ENCODE measurements around the gene ACTR3. TPM values are rescaled to one million over a fixed set of nuclear protein-coding genes. Genes with fewer than 3 reads are reported as not detected.

Gene ACTR3
- total and polyA plus RNA-seq, 10 of the 15 experiments (the other 5 are each of a cell fraction or from before 2014, with no cell fraction given), result 79.1 to 616 (median 471) TPM

DNA sequence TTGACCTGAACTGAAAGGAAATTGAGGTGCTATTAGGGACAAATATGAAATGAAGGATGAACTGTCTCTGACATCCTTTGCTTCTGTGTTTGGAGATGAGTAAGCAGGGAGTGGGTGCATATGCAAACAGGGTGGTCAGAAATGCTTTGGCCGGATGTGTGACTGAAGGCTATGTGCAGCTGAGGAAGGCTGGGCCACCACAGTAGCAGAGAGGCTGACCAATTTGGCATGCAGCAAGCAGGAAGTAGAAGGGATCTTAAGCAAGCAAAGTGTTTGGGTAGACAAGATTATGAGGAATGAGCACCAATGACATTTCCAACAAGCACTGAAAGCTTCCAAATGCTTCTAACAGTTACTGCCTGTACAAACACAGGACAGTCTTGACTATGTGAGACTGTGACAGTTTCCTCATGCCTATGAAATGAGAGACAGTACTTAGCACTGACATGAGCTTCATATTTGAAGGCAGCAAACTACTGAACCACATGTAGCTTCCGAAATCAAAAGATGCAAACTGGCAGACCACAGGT, 3.3 kb upstream of the ACTR3 start (continued):
- TF ChIP-seq HSF1 (IDR thresholded peaks at IDR 0.05; ENCODE audit: low read depth, low read length) (no peak), SMARCA5 (IDR thresholded peaks at IDR 0.05) (peak; percentile 66), SMC3 (IDR thresholded peaks at IDR 0.05; ENCODE audit: borderline replicate concordance, low read length) (no peak)
- TF ChIP-seq, protein P1, sequence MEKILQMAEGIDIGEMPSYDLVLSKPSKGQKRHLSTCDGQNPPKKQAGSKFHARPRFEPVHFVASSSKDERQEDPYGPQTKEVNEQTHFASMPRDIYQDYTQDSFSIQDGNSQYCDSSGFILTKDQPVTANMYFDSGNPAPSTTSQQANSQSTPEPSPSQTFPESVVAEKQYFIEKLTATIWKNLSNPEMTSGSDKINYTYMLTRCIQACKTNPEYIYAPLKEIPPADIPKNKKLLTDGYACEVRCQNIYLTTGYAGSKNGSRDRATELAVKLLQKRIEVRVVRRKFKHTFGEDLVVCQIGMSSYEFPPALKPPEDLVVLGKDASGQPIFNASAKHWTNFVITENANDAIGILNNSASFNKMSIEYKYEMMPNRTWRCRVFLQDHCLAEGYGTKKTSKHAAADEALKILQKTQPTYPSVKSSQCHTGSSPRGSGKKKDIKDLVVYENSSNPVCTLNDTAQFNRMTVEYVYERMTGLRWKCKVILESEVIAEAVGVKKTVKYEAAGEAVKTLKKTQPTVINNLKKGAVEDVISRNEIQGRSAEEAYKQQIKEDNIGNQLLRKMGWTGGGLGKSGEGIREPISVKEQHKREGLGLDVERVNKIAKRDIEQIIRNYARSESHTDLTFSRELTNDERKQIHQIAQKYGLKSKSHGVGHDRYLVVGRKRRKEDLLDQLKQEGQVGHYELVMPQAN (conservative IDR thresholded peaks at IDR 0.05), result peak; percentile 49; the same call in 1 of the 2 replicates

DNA sequence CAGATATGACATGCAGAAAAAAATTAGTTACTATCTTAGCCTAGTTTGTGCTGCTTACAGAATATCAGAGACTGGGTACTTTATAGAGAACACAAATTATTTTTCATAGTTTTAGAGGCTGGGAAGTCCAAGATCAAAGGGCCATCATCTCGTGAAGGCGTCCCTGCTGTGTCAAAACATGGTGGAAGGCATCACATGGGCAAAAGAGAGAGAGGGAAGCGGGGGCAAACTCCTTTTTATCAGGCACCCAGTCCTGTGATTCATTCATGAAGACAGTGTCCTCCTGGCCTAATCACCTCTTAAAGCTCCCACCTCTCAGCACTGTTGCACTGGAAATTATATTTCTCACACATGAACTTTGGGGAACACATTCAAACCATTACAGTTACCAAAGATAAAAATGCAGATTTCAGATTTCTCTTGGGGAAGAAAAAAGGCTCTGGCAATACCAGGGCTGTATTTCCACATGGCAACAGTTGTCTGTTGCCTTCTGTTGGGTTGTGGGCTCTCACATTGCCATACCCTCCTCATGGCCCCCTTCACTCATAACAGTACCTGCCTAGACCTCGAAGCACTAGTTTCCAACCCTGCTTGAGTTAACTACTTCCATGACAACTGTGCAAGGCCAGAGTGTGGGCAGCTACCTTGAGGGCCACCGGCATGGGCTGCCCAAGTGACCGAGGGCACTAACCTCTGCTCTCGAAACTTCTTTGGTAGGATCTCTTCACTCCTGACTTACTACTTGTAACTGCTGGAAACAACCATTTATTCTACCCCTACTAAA, 2.7 kb upstream of the ACTR3 start:
- BruUV-seq (replicated peaks), result no TSS peak
- RAD21 ChIA-PET (ENCODE audit: unreplicated experiment), result interaction anchor here (0.9 to 3.1 kb wide), 11 partner anchors 10 to 194 kb away, joined by 3 to 17 read pairs (median 5); partner anchors contain the start of gene SLC35F5
- H3K36me3 ChIP-seq (ENCODE audit: control insufficient read depth in 2 of 2, insufficient read depth in 2 of 2, low read length in 1 of 2), result no peaks in the 10 kb centered on the region
- peaks cover 3% of the 10 kb centered on the region for H3K4me1 ChIP-seq (ENCODE audit: control insufficient read depth, insufficient read depth, low read length)
- 0 out of 3 replicates have a peak, but pooled peaks have one; percentile 0 for ATAC-seq
- WGBS (ENCODE audit: insufficient coverage, insufficient replicate concordance, low lambda C conversion rate, missing lambda C conversion rate), result 2% methylated on average over 7 of the region's 7 CpGs
- in situ Hi-C loops (cut with MboI) (loop anchor here (5.0 kb wide), 1 partner anchor 130 kb away; the partner anchor contains the start of gene SLC35F5), intact Hi-C loops (cut with micrococcal nuclease; ENCODE audit: unreplicated experiment) (loop anchor here (2.0 to 5.0 kb wide), 3 partner anchors 40 to 195 kb away; no protein-coding TSS in a partner anchor)
- POLR2A ChIA-PET, result interaction anchor here (0.6 to 1.8 kb wide), 7 partner anchors 10 to 135 kb away, joined by 3 to 14 read pairs (median 4); partner anchors contain the start of gene SLC35F5
- no peak for DNase-seq (ENCODE audit: low read depth, low spot score)
- SMC1A ChIA-PET (ENCODE audit: uncharacterized antibody, unreplicated experiment), result interaction anchor here (0.6 to 3.1 kb wide), 12 partner anchors 10 to 162 kb away, joined by 3 to 31 read pairs (median 4); partner anchors contain the start of gene SLC35F5
- no peak for FAIRE-seq
- H4K20me1 ChIP-seq (ENCODE audit: control insufficient read depth, insufficient read depth), result no peaks in the 10 kb centered on the region
- peaks cover 61% of the 10 kb centered on the region for H3K79me2 ChIP-seq (ENCODE audit: control insufficient read depth, insufficient read depth, low read length)
- H3K27ac ChIP-seq (ENCODE audit: control insufficient read depth, insufficient read depth), result peak overlapping the region; percentile 100
- H3K4me2 ChIP-seq (ENCODE audit: control insufficient read depth, insufficient read depth), result peak overlapping the region; percentile 76
- no peak overlapping the region for H2AFZ ChIP-seq (ENCODE audit: control insufficient read depth, low read depth, low read length)
- H3K9me3 ChIP-seq (replicated peaks; ENCODE audit: control insufficient read depth, insufficient read depth, low read length), result no peaks in the 10 kb centered on the region
- H3K27me3 ChIP-seq (replicated peaks in 1 of 2; ENCODE audit: control insufficient read depth in 2 of 2, insufficient read depth in 2 of 2, low read length in 1 of 2), result no peaks in the 10 kb centered on the region
- H3K9ac ChIP-seq (ENCODE audit: control insufficient read depth, insufficient read depth, low read length), result peak overlapping the region; percentile 71
- H3K4me3 ChIP-seq, result peak overlapping the region; percentile 90
- CTCF ChIA-PET, result interaction anchor here (1.0 to 3.8 kb wide), 7 partner anchors 11 to 188 kb away, joined by 3 to 25 read pairs (median 3); partner anchors contain the start of gene SLC35F5
- TF ChIP-seq, protein P2, sequence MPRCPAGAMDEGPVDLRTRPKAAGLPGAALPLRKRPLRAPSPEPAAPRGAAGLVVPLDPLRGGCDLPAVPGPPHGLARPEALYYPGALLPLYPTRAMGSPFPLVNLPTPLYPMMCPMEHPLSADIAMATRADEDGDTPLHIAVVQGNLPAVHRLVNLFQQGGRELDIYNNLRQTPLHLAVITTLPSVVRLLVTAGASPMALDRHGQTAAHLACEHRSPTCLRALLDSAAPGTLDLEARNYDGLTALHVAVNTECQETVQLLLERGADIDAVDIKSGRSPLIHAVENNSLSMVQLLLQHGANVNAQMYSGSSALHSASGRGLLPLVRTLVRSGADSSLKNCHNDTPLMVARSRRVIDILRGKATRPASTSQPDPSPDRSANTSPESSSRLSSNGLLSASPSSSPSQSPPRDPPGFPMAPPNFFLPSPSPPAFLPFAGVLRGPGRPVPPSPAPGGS (IDR thresholded peaks at IDR 0.05; ENCODE audit: borderline replicate concordance, insufficient read depth, low read depth, low read length, poor library complexity, severe bottlenecking), result no peak
- TF ChIP-seq NFIC (IDR thresholded peaks at IDR 0.05; ENCODE audit: low read depth, low read length) (no peak), JUNB (IDR thresholded peaks at IDR 0.05) (0 out of 2 replicates have a peak, but pooled peaks have one; percentile 6), STAT1 (conservative IDR thresholded peaks at IDR 0.05) (no peak), ESRRA (IDR thresholded peaks at IDR 0.05; ENCODE audit: low read length) (no peak), POLR2AphosphoS5 (IDR thresholded peaks at IDR 0.05; ENCODE audit: low read length) (peak; percentile 62), TARDBP (IDR thresholded peaks at IDR 0.05; ENCODE audit: borderline replicate concordance) (no peak), NRF1 (conservative IDR thresholded peaks at IDR 0.05; ENCODE audit: low read depth, low read length) (no peak), YBX1 (IDR thresholded peaks at IDR 0.05) (no peak), ZNF274 (IDR thresholded peaks at IDR 0.05; ENCODE audit: insufficient read depth, insufficient read length) (no peak), YY1 (IDR thresholded peaks at IDR 0.05; ENCODE audit: low read depth, low read length) (peak; percentile 73), ATF7 (IDR thresholded peaks at IDR 0.05; ENCODE audit: low read depth) (no peak), POLR2A (IDR thresholded peaks at IDR 0.05; ENCODE audit: low read depth, low read length) (peak; percentile 53; the same call in 1 of the 2 replicates), TAF1 (IDR thresholded peaks at IDR 0.05; ENCODE audit: borderline replicate concordance, low read depth, low read length) (0 out of 2 replicates have a peak, but pooled peaks have one; percentile 18)
